ENCODE data around the gene SPRYD3. TPM values are rescaled to one million over a fixed set of nuclear protein-coding genes. Genes with fewer than 3 reads are reported as not detected.

SPRYD3 gene
- polyA plus RNA-seq, 1 experiment: 15.4 TPM

DNA sequence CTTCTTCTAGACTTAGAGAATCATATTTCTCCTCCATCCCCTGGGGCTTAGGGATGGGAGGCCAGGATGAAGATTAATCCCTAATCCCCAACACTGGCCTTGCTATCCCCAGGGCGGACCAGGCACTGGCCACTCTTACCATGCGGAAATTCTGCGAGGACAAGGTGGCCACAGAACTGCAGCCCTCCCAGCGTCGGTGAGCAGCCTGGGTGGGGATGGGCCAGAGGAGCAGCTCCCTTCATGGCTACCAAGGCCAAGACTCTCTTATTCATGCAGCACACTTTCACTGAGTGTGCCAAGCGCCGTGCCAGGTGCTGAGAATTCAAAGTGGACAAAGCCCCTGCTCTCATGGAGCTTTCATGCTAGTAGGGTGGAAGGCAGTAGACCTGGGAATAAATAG is 22.3 kb downstream of the SPRYD3 start:
- DNase-seq (ENCODE audit: low read depth, low spot score): no peak
- no peaks in the 10 kb centered on the region for H3K27me3 ChIP-seq (ENCODE audit: control insufficient read depth, insufficient read depth, low read length)
- H3K27ac ChIP-seq (ENCODE audit: low read depth, low read length): no peak overlapping the region
- no peak overlapping the region for H3K4me3 ChIP-seq (ENCODE audit: low read depth, low read length)
- TF ChIP-seq, protein P1, sequence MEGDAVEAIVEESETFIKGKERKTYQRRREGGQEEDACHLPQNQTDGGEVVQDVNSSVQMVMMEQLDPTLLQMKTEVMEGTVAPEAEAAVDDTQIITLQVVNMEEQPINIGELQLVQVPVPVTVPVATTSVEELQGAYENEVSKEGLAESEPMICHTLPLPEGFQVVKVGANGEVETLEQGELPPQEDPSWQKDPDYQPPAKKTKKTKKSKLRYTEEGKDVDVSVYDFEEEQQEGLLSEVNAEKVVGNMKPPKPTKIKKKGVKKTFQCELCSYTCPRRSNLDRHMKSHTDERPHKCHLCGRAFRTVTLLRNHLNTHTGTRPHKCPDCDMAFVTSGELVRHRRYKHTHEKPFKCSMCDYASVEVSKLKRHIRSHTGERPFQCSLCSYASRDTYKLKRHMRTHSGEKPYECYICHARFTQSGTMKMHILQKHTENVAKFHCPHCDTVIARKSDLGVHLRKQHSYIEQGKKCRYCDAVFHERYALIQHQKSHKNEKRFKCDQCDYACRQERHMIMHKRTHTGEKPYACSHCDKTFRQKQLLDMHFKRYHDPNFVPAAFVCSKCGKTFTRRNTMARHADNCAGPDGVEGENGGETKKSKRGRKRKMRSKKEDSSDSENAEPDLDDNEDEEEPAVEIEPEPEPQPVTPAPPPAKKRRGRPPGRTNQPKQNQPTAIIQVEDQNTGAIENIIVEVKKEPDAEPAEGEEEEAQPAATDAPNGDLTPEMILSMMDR (IDR thresholded peaks at IDR 0.05; ENCODE audit: low read depth, low read length): no peak
- H3K9me3 ChIP-seq (ENCODE audit: control insufficient read depth, insufficient read depth, low read length): no peaks in the 10 kb centered on the region
- ChIA-PET CTCF (interaction anchor here (1.5 to 1.9 kb wide), 2 partner anchors 9 to 141 kb away, joined by 4 to 12 read pairs; no protein-coding TSS in a partner anchor), POLR2A (interaction anchor here (1.2 kb wide), 1 partner anchor 9 kb away, joined by 4 read pairs; no protein-coding TSS in a partner anchor)

DNA sequence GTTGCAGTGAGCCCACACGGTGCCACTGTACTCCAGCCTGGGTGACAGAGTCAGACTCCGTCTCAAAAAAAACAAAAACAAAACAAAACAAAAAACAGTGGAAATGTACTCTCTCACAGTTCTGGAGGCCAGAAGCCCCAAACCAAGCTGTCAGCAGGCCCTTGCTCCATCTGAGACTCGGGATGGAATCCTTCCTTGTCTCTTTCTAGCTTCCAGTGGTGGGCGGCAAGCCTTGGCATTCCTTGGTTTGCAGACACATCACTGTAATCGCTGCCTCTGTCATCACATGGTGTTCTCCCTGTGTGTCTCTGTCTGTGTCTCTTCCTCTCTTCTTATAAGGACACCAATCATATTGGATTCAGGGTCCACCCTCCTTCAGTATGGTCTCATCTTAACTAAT is 22.9 kb downstream of the SPRYD3 start:
- ChIA-PET CTCF (interaction anchor here (0.9 to 4.2 kb wide), 4 partner anchors 9 to 141 kb away, joined by 3 to 43 read pairs (median 8); no protein-coding TSS in a partner anchor), POLR2A (interaction anchor here (0.9 kb wide), 1 partner anchor 9 kb away, joined by 3 read pairs; no protein-coding TSS in a partner anchor)
- TF ChIP-seq, protein P1 (IDR thresholded peaks at IDR 0.05; ENCODE audit: low read depth, low read length): no peak
- DNase-seq (ENCODE audit: low read depth, low spot score): no peak
- H3K27ac ChIP-seq (ENCODE audit: low read depth, low read length): no peak overlapping the region
- H3K4me3 ChIP-seq (ENCODE audit: low read depth, low read length): no peak overlapping the region
- no peaks in the 10 kb centered on the region for H3K9me3 ChIP-seq (ENCODE audit: control insufficient read depth, insufficient read depth, low read length)
- H3K27me3 ChIP-seq (ENCODE audit: control insufficient read depth, insufficient read depth, low read length): no peaks in the 10 kb centered on the region

DNA sequence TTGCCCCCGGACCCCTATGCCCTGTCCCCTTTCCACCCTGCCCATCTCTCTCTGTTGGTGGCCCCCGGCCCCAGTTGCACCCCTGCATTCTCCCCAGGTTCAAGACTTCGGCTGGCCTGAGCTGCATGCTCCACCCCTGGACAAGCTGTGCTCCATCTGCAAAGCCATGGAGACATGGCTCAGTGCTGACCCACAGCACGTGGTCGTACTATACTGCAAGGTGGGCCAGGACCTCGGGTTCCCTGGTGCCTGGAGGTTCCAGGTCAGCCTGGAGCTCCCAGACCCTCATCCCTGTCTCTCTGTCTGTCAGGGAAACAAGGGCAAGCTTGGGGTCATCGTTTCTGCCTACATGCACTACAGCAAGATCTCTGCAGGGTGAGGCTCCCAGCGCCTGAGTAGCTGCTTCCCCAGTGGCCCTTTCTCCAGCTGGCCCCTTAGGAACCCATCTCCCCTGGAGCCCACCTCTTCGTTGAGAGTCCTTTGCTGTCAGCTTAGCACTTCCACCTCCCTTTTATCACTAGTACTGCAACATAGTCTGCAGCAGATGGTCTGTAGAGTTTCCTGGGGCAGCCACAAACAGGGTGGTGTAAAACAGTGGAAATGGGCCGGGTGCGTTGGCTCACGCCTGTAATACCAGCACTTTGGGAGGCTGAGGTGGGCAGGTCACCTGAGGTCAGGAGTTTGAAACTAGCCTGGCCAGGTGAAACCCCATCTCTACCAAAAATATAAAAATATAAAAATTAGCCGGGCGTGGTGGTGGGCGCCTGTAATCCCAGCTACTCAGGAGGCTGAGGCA is 23.5 kb downstream of the SPRYD3 start:
- TF ChIP-seq, protein P1 (IDR thresholded peaks at IDR 0.05; ENCODE audit: low read depth, low read length): no peak
- no peaks in the 10 kb centered on the region for H3K9me3 ChIP-seq (ENCODE audit: control insufficient read depth, insufficient read depth, low read length)
- POLR2A ChIA-PET: interaction anchor here (0.9 to 3.0 kb wide), 3 partner anchors 10 to 13 kb away, joined by 3 to 18 read pairs (median 3); no protein-coding TSS in a partner anchor
- DNase-seq (ENCODE audit: low read depth, low spot score): no peak
- peak overlapping the region; percentile 11 for H3K27ac ChIP-seq (ENCODE audit: low read depth, low read length)
- no peaks in the 10 kb centered on the region for H3K27me3 ChIP-seq (ENCODE audit: control insufficient read depth, insufficient read depth, low read length)
- CTCF ChIA-PET: interaction anchor here (0.9 to 4.2 kb wide), 3 partner anchors 8 to 43 kb away, joined by 3 to 43 read pairs (median 10); no protein-coding TSS in a partner anchor
- H3K4me3 ChIP-seq (ENCODE audit: low read depth, low read length): no peak overlapping the region

DNA sequence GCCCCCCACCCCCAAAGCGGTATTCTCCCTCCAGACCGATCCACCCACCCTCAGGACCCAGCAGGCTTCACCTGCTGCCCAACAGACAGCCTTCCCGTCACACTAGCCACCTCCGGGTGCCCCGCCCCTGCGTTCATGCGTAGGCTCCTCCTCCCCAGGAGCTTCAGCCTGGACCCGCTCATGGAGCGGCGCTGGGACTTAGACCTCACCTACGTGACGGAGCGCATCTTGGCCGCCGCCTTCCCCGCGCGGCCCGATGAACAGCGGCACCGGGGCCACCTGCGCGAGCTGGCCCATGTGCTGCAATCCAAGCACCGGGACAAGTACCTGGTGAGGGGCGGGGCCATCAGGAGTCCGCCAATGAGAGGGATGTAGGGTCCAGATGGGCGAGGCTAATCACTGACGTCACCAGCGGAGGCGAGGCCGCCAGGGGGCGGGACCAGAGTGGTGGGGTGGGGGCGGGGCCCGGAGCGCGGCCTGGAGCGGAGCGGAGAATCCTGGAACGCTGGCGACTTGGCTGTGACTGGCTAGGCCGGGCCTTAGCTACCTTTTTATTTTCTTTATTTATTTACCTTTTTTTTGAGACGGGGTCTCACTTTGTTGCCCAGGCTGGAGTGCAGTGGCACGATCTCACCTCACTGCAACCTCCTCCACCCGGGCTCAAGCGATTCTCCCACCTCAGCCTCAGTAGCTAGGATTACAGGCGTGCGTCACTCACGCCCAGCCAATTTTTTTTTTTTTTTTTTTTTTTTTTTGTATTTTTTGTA is 24.9 kb downstream of the SPRYD3 start:
- no peak for DNase-seq (ENCODE audit: low read depth, low spot score)
- ChIA-PET CTCF (interaction anchor here (0.6 to 4.2 kb wide), 5 partner anchors 11 to 267 kb away, joined by 3 to 43 read pairs (median 6); partner anchors contain the start of genes AAAS and SPRYD3), POLR2A (interaction anchor here (0.7 to 3.0 kb wide), 5 partner anchors 10 to 73 kb away, joined by 3 to 18 read pairs (median 6); partner anchors contain the start of gene SPRYD3)
- Histone ChIP-seq H3K27me3 (ENCODE audit: control insufficient read depth, insufficient read depth, low read length) (no peaks in the 10 kb centered on the region), H3K27ac (ENCODE audit: low read depth, low read length) (peak overlapping the region; percentile 47), H3K9me3 (ENCODE audit: control insufficient read depth, insufficient read depth, low read length) (peaks cover 3% of the 10 kb centered on the region; the same call in 1 of the 2 replicates), H3K4me3 (ENCODE audit: low read depth, low read length) (peak overlapping the region; percentile 47)
- TF ChIP-seq, protein P1 (IDR thresholded peaks at IDR 0.05; ENCODE audit: low read depth, low read length): no peak

Measured in AG04450 (cell line).